Sigmoid colon (tissue), 7 donors: Measurements from ENCODE around the gene AP2A2. TPM values are rescaled to one million over a fixed set of nuclear protein-coding genes. Genes with fewer than 3 reads are reported as not detected.
"Not testable (repeated sequence)": the region's sequence is repeated elsewhere in the genome, so short reads cannot be mapped to it uniquely, and the experiment has no call there.

Experiments used
- DNase-seq: peaks from one replicate; pipeline ENCODE4 v3.0.0-alpha.2; 2019
- H3K27ac ChIP-seq, 4 donors: fragments of 200-600 bp; sonication (generic); one replicate each; pipeline ENCODE4 v1.5.1; 2016 to 2019; ENCODE audit warnings: mild to moderate bottlenecking in 1 of 4
- H3K27me3 ChIP-seq, 3 donors: fragments of 200-600 bp; sonication (generic); one replicate each; pipeline ENCODE4 v1.5.1; 2019; ENCODE audit warnings: mild to moderate bottlenecking in 1 of 3
- H3K36me3 ChIP-seq, 4 donors: fragments of 200-600 bp; sonication (generic); one replicate each; pipeline ENCODE4 v1.5.1; 2016 to 2019
- H3K4me1 ChIP-seq, 4 donors: fragments of 200-600 bp; sonication (generic); one replicate each; pipeline ENCODE4 v1.5.1; 2017 to 2019
- H3K4me3 ChIP-seq, 4 donors: fragments of 200-600 bp; sonication (generic); one replicate each; pipeline ENCODE4 v1.5.1; 2017 to 2019; ENCODE audit warnings: mild to moderate bottlenecking in 2 of 4, moderate library complexity in 1 of 4
- H3K9me3 ChIP-seq, 4 donors: fragments of 200-600 bp in 3 of 4; sonication (generic) in 3 of 4; one replicate each; pipeline versions ENCODE4 v1.5.1 to v1.6.1; 2013 to 2019
- CTCF ChIP-seq, 4 experiments: fragments of 450-650 bp in 3 of 4; fragments of 200-600 bp in 1 of 4; IDR thresholded peaks; one replicate each; pipeline ENCODE4 v1.5.1; 2016 to 2019; ENCODE audit warnings: antibody characterized with exemption in 4 of 4, mild to moderate bottlenecking in 3 of 4, moderate library complexity in 2 of 4
- EP300 ChIP-seq, 4 donors: sonication (generic); formaldehyde crosslinking; IDR thresholded peaks; one replicate each; pipeline ENCODE4 v1.6.1; 2017; ENCODE audit warnings: antibody characterized with exemption in 4 of 4
- POLR2A ChIP-seq, 2 donors: fragments of 450-650 bp; IDR thresholded peaks; one replicate each; pipeline ENCODE4 v1.6.1; 2016; ENCODE audit warnings: antibody characterized with exemption in 2 of 2, mild to moderate bottlenecking in 2 of 2, moderate library complexity in 2 of 2
- POLR2AphosphoS5 ChIP-seq, 4 donors: sonication (generic); formaldehyde crosslinking; IDR thresholded peaks; one replicate each; pipeline ENCODE4 v1.6.1; 2017; ENCODE audit warnings: antibody characterized with exemption in 4 of 4
- WGBS, 2 donors: extraction: QIAGEN DNeasy Blood & Tissue Kit; methylation state at CpG; one replicate each; pipeline ENCODE4 v1.1.7; 2013; 5-methylcytosine and 5-hydroxymethylcytosine counted together
- intact Hi-C: fragments of 100-400 bp; cut with DNase I; formaldehyde crosslinking; loops from one replicate; pipeline ENCODE4 v1.15.1; 2023
- polyA plus RNA-seq, 3 donors: library from polyadenylated mRNA; stranded (reverse); fragments of 200-250 nt; gene quantifications; one replicate each; pipeline ENCODE4 v1.2.3, GENCODE V29; 2013
- total RNA-seq, 4 donors: library from RNA; depleted of rRNA; stranded (reverse); fragments of >200 nt; gene quantifications; one replicate each; pipeline ENCODE4 v1.1.0, GENCODE V29; 2016
- donor health status: healthy with polysubstance abuse.
- donor health status: Bipolar disorder and iron deficiency.
- donor health status: healthy.

The AP2A2 gene
- total and polyA plus RNA-seq, 7 donors, result 21.0 to 78.4 (median 47.0) TPM

GRCh38 chr11:1015826-1016545 is 90.3 kb downstream of the AP2A2 start:
- Histone ChIP-seq H3K27ac (no peak overlapping the region), H3K4me1 (no peaks in the 10 kb centered on the region), H3K9me3 (no peaks in the 10 kb centered on the region), H3K4me3 (no peak overlapping the region), H3K27me3 (no peaks in the 10 kb centered on the region), H3K36me3 (peaks cover 7 to 18% (median 11%) of the 10 kb centered on the region in 4 donors)
- no peak for DNase-seq
- TF ChIP-seq CTCF (IDR thresholded peaks at IDR 0.05), result no peak
- TF ChIP-seq EP300 (IDR thresholded peaks at IDR 0.05), result no peak
- no peak for TF ChIP-seq POLR2AphosphoS5 (IDR thresholded peaks at IDR 0.05)
- TF ChIP-seq POLR2A (IDR thresholded peaks at IDR 0.05), result no peak
- intact Hi-C loops, result no loop called here
- WGBS, 2 donors, result 94 to 95% methylated on average over 20 of the region's 20 CpGs

- H3K36me3 ChIP-seq, result peaks cover 0 to 11% (median 4%) of the 10 kb centered on the region in 4 donors
- H3K4me3 ChIP-seq, H3K27ac ChIP-seq, H3K27me3 ChIP-seq, H3K9me3 ChIP-seq, intact Hi-C loops, DNase-seq, H3K4me1 ChIP-seq: not testable (repeated sequence)
- WGBS, 2 donors, result 69 to 73% methylated on average over 7 of the region's 7 CpGs
Measured at GRCh38 chr11:1016610-1017126, 91.0 kb downstream of the AP2A2 start.

GRCh38 chr11:1017269-1018005 is 91.8 kb downstream of the AP2A2 start:
- no peaks in the 10 kb centered on the region for H3K27me3 ChIP-seq
- no peak for DNase-seq
- TF ChIP-seq POLR2A (IDR thresholded peaks at IDR 0.05) (no peak), CTCF (IDR thresholded peaks at IDR 0.05) (no peak), POLR2AphosphoS5 (IDR thresholded peaks at IDR 0.05) (no peak), EP300 (IDR thresholded peaks at IDR 0.05) (no peak)
- H3K4me3 ChIP-seq, result no peak overlapping the region
- H3K4me1 ChIP-seq, result no peaks in the 10 kb centered on the region
- H3K27ac ChIP-seq, result no peak overlapping the region
- no peaks in the 10 kb centered on the region for H3K9me3 ChIP-seq
- peaks cover 0 to 3% (median 0%) of the 10 kb centered on the region in 4 donors for H3K36me3 ChIP-seq
- intact Hi-C loops, result no loop called here
- 87 to 88% methylated on average over 12 of the region's 12 CpGs for WGBS, 2 donors

GRCh38 chr11:1018091-1018490 is 92.4 kb downstream of the AP2A2 start:
- no peak for DNase-seq
- Histone ChIP-seq H3K27me3 (no peaks in the 10 kb centered on the region), H3K4me3 (no peak overlapping the region), H3K36me3 (no peaks in the 10 kb centered on the region), H3K27ac (no peak overlapping the region), H3K9me3 (no peaks in the 10 kb centered on the region), H3K4me1 (no peaks in the 10 kb centered on the region)
- no peak for TF ChIP-seq EP300 (IDR thresholded peaks at IDR 0.05)
- TF ChIP-seq POLR2A (IDR thresholded peaks at IDR 0.05), result no peak
- no peak for TF ChIP-seq CTCF (IDR thresholded peaks at IDR 0.05)
- no peak for TF ChIP-seq POLR2AphosphoS5 (IDR thresholded peaks at IDR 0.05)
- 90 to 91% methylated on average over 9 of the region's 9 CpGs for WGBS, 2 donors
- intact Hi-C loops, result no loop called here

- TF ChIP-seq POLR2A (IDR thresholded peaks at IDR 0.05) (no peak), CTCF (IDR thresholded peaks at IDR 0.05) (no peak), EP300 (IDR thresholded peaks at IDR 0.05) (no peak), POLR2AphosphoS5 (IDR thresholded peaks at IDR 0.05) (no peak)
- intact Hi-C loops, result no loop called here
- no peaks in the 10 kb centered on the region for H3K27me3 ChIP-seq
- H3K9me3 ChIP-seq, result no peaks in the 10 kb centered on the region
- no peak overlapping the region for H3K4me3 ChIP-seq
- no peaks in the 10 kb centered on the region for H3K4me1 ChIP-seq
- WGBS, 2 donors, result 85 to 86% methylated on average over 21 of the region's 21 CpGs
- no peak overlapping the region for H3K27ac ChIP-seq
- no peaks in the 10 kb centered on the region for H3K36me3 ChIP-seq
- no peak for DNase-seq
Measured at GRCh38 chr11:1019321-1019910, 93.7 kb downstream of the AP2A2 start.
